HFF-Myc (cell line): ENCODE measurements around the gene MTOR.
"Not testable (repeated sequence)": the region's sequence is repeated elsewhere in the genome, so short reads cannot be mapped to it uniquely, and the experiment has no call there.

ENCODE experiments used
- DNase-seq: peaks from one replicate; pipeline ENCODE4 v3.0.0-alpha.2; 2011; ENCODE audit warnings: low read depth; ENCODE audit errors: extremely low read depth
- H3K4me3 ChIP-seq: replicated peaks from 2 replicates; pipeline ENCODE4 v1.5.1; 2011; ENCODE audit warnings: low read depth, mild to moderate bottlenecking, control low read depth, low read length
- CTCF ChIP-seq: IDR thresholded peaks from 2 replicates; pipeline ENCODE4 v1.5.1; 2012; ENCODE audit warnings: mild to moderate bottlenecking, low read depth, low read length, control low read depth; ENCODE audit errors: missing control alignments

The MTOR gene

GRCh38 chr1:11101347-11101746 lies 161.0 kb downstream of the MTOR start:
- DNase-seq = no peak
- H3K4me3 ChIP-seq = no peak overlapping the region
- TF ChIP-seq CTCF = no peak

GRCh38 chr1:11100806-11101205 lies 161.5 kb downstream of the MTOR start:
- not testable (repeated sequence) for DNase-seq, H3K4me3 ChIP-seq

- no peak for DNase-seq
- peak overlapping the region; percentile 96 for H3K4me3 ChIP-seq
- no peak for TF ChIP-seq CTCF
Observed at GRCh38 chr1:11100149-11100493, 162.2 kb downstream of the MTOR start.

GRCh38 chr1:11099310-11100148 lies 162.8 kb downstream of the MTOR start, which contains the start of gene EXOSC10:
TSS of gene EXOSC10 (minus strand) at chr1:11099869. CDS start at chr1:11099831, 38 bp downstream.
- peak within 1 kb of the TSS; percentile 96 for H3K4me3 ChIP-seq
- DNase-seq = peak; percentile 45
- no peak for TF ChIP-seq CTCF

- no peak for TF ChIP-seq CTCF
- H3K4me3 ChIP-seq = peak overlapping the region; percentile 96
- DNase-seq = no peak
Observed at GRCh38 chr1:11098931-11099309, 163.4 kb downstream of the MTOR start.

GRCh38 chr1:11083784-11084183 lies 178.6 kb downstream of the MTOR start:
- DNase-seq = not testable (repeated sequence)

GRCh38 chr1:11080931-11081330 lies 181.4 kb downstream of the MTOR start:
- DNase-seq = no peak
- no peak overlapping the region for H3K4me3 ChIP-seq
- TF ChIP-seq CTCF = no peak

More at GRCh38 chr1:11083784-11084183, 178.6 kb downstream of the MTOR start:
- H3K4me3 ChIP-seq = not testable (repeated sequence)

- H3K4me3 ChIP-seq = no peak overlapping the region
- DNase-seq = no peak
- no peak for TF ChIP-seq CTCF
Observed at GRCh38 chr1:11078631-11079030, 183.7 kb downstream of the MTOR start.

- DNase-seq, H3K4me3 ChIP-seq: not testable (repeated sequence)
Observed at GRCh38 chr1:11073398-11073797, 189.0 kb downstream of the MTOR start.
